GM12875 (cell line): ENCODE measurements around the gene HS6ST3.

Source experiments
- H3K4me3 ChIP-seq: one replicate; pipeline ENCODE4 v1.5.1; 2011; ENCODE audit warnings: low read depth, low read length, control low read depth
- CTCF ChIP-seq: IDR thresholded peaks from 2 replicates; pipeline ENCODE4 v1.5.1; 2011; ENCODE audit warnings: low read depth, mild to moderate bottlenecking, control low read depth, inconsistent platforms, low read length, moderate library complexity, borderline replicate concordance; ENCODE audit not compliant: insufficient read depth

HS6ST3 gene

GRCh38 chr13:96202315-96202714 lies 112.4 kb downstream of the HS6ST3 start:
- TF ChIP-seq CTCF: no peak
- no peak overlapping the region for H3K4me3 ChIP-seq

- H3K4me3 ChIP-seq: no peak overlapping the region
- TF ChIP-seq CTCF: no peak
Observed at GRCh38 chr13:96203471-96203870, 113.6 kb downstream of the HS6ST3 start.

GRCh38 chr13:96214824-96215445 lies 125.0 kb downstream of the HS6ST3 start:
- H3K4me3 ChIP-seq: no peak overlapping the region
- no peak for TF ChIP-seq CTCF

- H3K4me3 ChIP-seq: no peak overlapping the region
- TF ChIP-seq CTCF: no peak
Observed at GRCh38 chr13:96216543-96216942, 126.6 kb downstream of the HS6ST3 start.

GRCh38 chr13:96218475-96218874 lies 128.6 kb downstream of the HS6ST3 start:
- no peak for TF ChIP-seq CTCF

GRCh38 chr13:96221471-96221870 lies 131.6 kb downstream of the HS6ST3 start:
- TF ChIP-seq CTCF: no peak
- no peak overlapping the region for H3K4me3 ChIP-seq

More at GRCh38 chr13:96218475-96218874, 128.6 kb downstream of the HS6ST3 start:
- no peak overlapping the region for H3K4me3 ChIP-seq

GRCh38 chr13:96223231-96223630 lies 133.3 kb downstream of the HS6ST3 start:
- TF ChIP-seq CTCF: no peak
- H3K4me3 ChIP-seq: no peak overlapping the region
